Chondrocyte (in vitro differentiated cells): ENCODE data around the gene ZNF182. TPM values are rescaled to one million over a fixed set of nuclear protein-coding genes. Genes with fewer than 3 reads are reported as not detected.
"Not testable (repeated sequence)": the region's sequence is repeated elsewhere in the genome, so short reads cannot be mapped to it uniquely, and the experiment has no call there.

Experiments
- DNase-seq: peaks from one replicate; pipeline ENCODE4 v3.0.0; 2021; ENCODE audit warnings: mixed read lengths, low spot score
- H3K27ac Mint-ChIP-seq: one replicate; pipeline ENCODE4 v1.8.0; 2021; ENCODE audit warnings: mild to moderate bottlenecking, moderate library complexity, mixed read lengths; ENCODE audit not compliant: unreplicated experiment
- H3K27me3 Mint-ChIP-seq: 2 replicates; pipeline ENCODE4 v1.8.0; 2021; ENCODE audit warnings: low read depth, mixed read lengths
- H3K36me3 Mint-ChIP-seq: 2 replicates; pipeline ENCODE4 v1.8.0; 2021; ENCODE audit warnings: low read depth, mixed read lengths
- H3K4me1 Mint-ChIP-seq: 2 replicates; pipeline ENCODE4 v1.8.0; 2021; ENCODE audit warnings: low read depth, mild to moderate bottlenecking, mixed read lengths
- H3K4me3 Mint-ChIP-seq: one replicate; pipeline ENCODE4 v1.8.0; 2021; ENCODE audit warnings: mild to moderate bottlenecking, moderate library complexity, mixed read lengths; ENCODE audit not compliant: unreplicated experiment
- H3K9me3 Mint-ChIP-seq: 2 replicates; pipeline ENCODE4 v1.8.0; 2021; ENCODE audit warnings: low read depth, mixed read lengths
- CTCF ChIP-seq: fragments of 200-600 bp; sonication (generic); IDR thresholded peaks from 2 replicates; pipeline ENCODE4 v1.5.0; 2021; ENCODE audit warnings: antibody characterized with exemption, mild to moderate bottlenecking, moderate library complexity
- total RNA-seq: library from RNA; stranded (reverse); gene quantifications from 3 replicates; pipeline ENCODE4 v1.2.1, GENCODE V29; 2021

The ZNF182 gene
- total RNA-seq, 1 donor from 2014 or later, result 4.2 TPM

GRCh38 chrX:47958761-47959342 is 44.9 kb downstream of the ZNF182 start:
- Mint-ChIP-seq H3K27me3 (no peaks in the 10 kb centered on the region), H3K4me1 (no peaks in the 10 kb centered on the region), H3K36me3 (peaks cover 4% of the 10 kb centered on the region), H3K4me3 (no peak overlapping the region), H3K27ac (no peak overlapping the region), H3K9me3 (peaks cover 30% of the 10 kb centered on the region)
- peak; percentile 13 for TF ChIP-seq CTCF
- no peak for DNase-seq

GRCh38 chrX:47958206-47958605 is 45.6 kb downstream of the ZNF182 start:
- H3K9me3 Mint-ChIP-seq, result peaks cover 34% of the 10 kb centered on the region
- not testable (repeated sequence) for H3K27me3 Mint-ChIP-seq, DNase-seq

GRCh38 chrX:47956016-47956415 is 47.8 kb downstream of the ZNF182 start:
- no peaks in the 10 kb centered on the region for H3K27me3 Mint-ChIP-seq
- H3K4me3 Mint-ChIP-seq, result no peak overlapping the region
- H3K27ac Mint-ChIP-seq, result no peak overlapping the region
- H3K9me3 Mint-ChIP-seq, result peaks cover 36% of the 10 kb centered on the region
- no peaks in the 10 kb centered on the region for H3K4me1 Mint-ChIP-seq
- DNase-seq, result peak; percentile 75
- TF ChIP-seq CTCF, result no peak
- H3K36me3 Mint-ChIP-seq, result peaks cover 2% of the 10 kb centered on the region

More at GRCh38 chrX:47958206-47958605, 45.6 kb downstream of the ZNF182 start:
- H3K4me3 Mint-ChIP-seq, H3K36me3 Mint-ChIP-seq, H3K27ac Mint-ChIP-seq, H3K4me1 Mint-ChIP-seq: not testable (repeated sequence)

GRCh38 chrX:47955295-47955694 is 48.5 kb downstream of the ZNF182 start:
- H3K27me3 Mint-ChIP-seq, H3K4me1 Mint-ChIP-seq, DNase-seq, H3K27ac Mint-ChIP-seq, H3K36me3 Mint-ChIP-seq, H3K4me3 Mint-ChIP-seq: not testable (repeated sequence)
- peaks cover 37% of the 10 kb centered on the region for H3K9me3 Mint-ChIP-seq

GRCh38 chrX:47941423-47941822 is 62.4 kb downstream of the ZNF182 start:
- Mint-ChIP-seq H3K9me3 (peaks cover 51% of the 10 kb centered on the region), H3K27me3 (no peaks in the 10 kb centered on the region), H3K4me1 (peaks cover under 1% of the 10 kb centered on the region), H3K36me3 (peaks cover 4% of the 10 kb centered on the region), H3K4me3 (no peak overlapping the region), H3K27ac (no peak overlapping the region)
- DNase-seq, result no peak
- TF ChIP-seq CTCF, result no peak

GRCh38 chrX:47940448-47940847 is 63.3 kb downstream of the ZNF182 start:
- H3K9me3 Mint-ChIP-seq, result peaks cover 50% of the 10 kb centered on the region
- no peaks in the 10 kb centered on the region for H3K27me3 Mint-ChIP-seq
- no peak overlapping the region for H3K4me3 Mint-ChIP-seq

More at GRCh38 chrX:47940448-47940847, 63.3 kb downstream of the ZNF182 start:
- Mint-ChIP-seq H3K27ac (no peak overlapping the region), H3K36me3 (peaks cover 4% of the 10 kb centered on the region), H3K4me1 (peaks cover 3% of the 10 kb centered on the region)
- no peak for DNase-seq
- TF ChIP-seq CTCF, result no peak
